Measurements from ENCODE around the gene ABITRAM.

GRCh38 chr9:108967916-108968315, 33.7 kb downstream of the ABITRAM start:
- TF ChIP-seq, protein P1, sequence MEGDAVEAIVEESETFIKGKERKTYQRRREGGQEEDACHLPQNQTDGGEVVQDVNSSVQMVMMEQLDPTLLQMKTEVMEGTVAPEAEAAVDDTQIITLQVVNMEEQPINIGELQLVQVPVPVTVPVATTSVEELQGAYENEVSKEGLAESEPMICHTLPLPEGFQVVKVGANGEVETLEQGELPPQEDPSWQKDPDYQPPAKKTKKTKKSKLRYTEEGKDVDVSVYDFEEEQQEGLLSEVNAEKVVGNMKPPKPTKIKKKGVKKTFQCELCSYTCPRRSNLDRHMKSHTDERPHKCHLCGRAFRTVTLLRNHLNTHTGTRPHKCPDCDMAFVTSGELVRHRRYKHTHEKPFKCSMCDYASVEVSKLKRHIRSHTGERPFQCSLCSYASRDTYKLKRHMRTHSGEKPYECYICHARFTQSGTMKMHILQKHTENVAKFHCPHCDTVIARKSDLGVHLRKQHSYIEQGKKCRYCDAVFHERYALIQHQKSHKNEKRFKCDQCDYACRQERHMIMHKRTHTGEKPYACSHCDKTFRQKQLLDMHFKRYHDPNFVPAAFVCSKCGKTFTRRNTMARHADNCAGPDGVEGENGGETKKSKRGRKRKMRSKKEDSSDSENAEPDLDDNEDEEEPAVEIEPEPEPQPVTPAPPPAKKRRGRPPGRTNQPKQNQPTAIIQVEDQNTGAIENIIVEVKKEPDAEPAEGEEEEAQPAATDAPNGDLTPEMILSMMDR (IDR thresholded peaks at IDR 0.05 in 8 of 11, conservative IDR thresholded peaks at IDR 0.05 in 3 of 11): no peak
- TF ChIP-seq POLR2A (IDR thresholded peaks at IDR 0.05): no peak

Data from spleen (tissue), 7 donors.